ENCODE results near the gene CKS1B. TPM values are rescaled to one million over a fixed set of nuclear protein-coding genes. Genes with fewer than 3 reads are reported as not detected.

Gene CKS1B
- total and polyA plus RNA-seq, 9 of the 15 experiments (the other 6 are each of a cell fraction or from before 2014, with no cell fraction given): 215 to 1,103 (median 460) TPM

GRCh38 chr1:154937085-154937987, 37.1 kb upstream of the CKS1B start (continued):
- TF ChIP-seq ASH1L (IDR thresholded peaks at IDR 0.05; ENCODE audit: borderline replicate concordance, low read depth, partially characterized antibody) (peak; percentile 88), GTF2F1 (IDR thresholded peaks at IDR 0.05; ENCODE audit: low read depth, low read length) (no peak), ARID1B (IDR thresholded peaks at IDR 0.05) (peak; percentile 70), GABPB2 (CRISPR knock-in tag; conservative IDR thresholded peaks at IDR 0.05) (no peak), PATZ1 (CRISPR knock-in tag; IDR thresholded peaks at IDR 0.05; ENCODE audit: borderline replicate concordance) (no peak), POLR3A (IDR thresholded peaks at IDR 0.05; ENCODE audit: borderline replicate concordance, extremely low read depth, insufficient read depth, insufficient read length) (no peak), HMG20A (CRISPR knock-in tag; conservative IDR thresholded peaks at IDR 0.05) (no peak), MEIS2 (IDR thresholded peaks at IDR 0.05; ENCODE audit: partially characterized antibody) (peak; percentile 86), ZNF165 (CRISPR knock-in tag; IDR thresholded peaks at IDR 0.05; ENCODE audit: borderline replicate concordance) (no peak), ZNF512 (tag; IDR thresholded peaks at IDR 0.05) (no peak), ELF4 (CRISPR knock-in tag; IDR thresholded peaks at IDR 0.05) (no peak), SMAD3 (CRISPR knock-in tag; conservative IDR thresholded peaks at IDR 0.05) (no peak), HDGF (IDR thresholded peaks at IDR 0.05) (no peak), UBTF (IDR thresholded peaks at IDR 0.05; ENCODE audit: borderline replicate concordance in 1 of 2, low read depth in 2 of 2, low read length in 2 of 2) (peak in 1 of 2 experiments; percentile 67; a peak in 1 of 4 replicates), KDM5B (IDR thresholded peaks at IDR 0.05; ENCODE audit: insufficient replicate concordance, low read depth, low read length) (peak; percentile 39), VEZF1 (CRISPR knock-in tag; IDR thresholded peaks at IDR 0.05) (peak; percentile 66), HDAC2 (IDR thresholded peaks at IDR 0.05) (peak; percentile 74), ZZZ3 (IDR thresholded peaks at IDR 0.05) (no peak)
